Measurements from ENCODE around the gene LRRN2. TPM values are rescaled to one million over a fixed set of nuclear protein-coding genes. Genes with fewer than 3 reads are reported as not detected.

The LRRN2 gene
- polyA plus RNA-seq, 2 of the 4 experiments (the other 2 are of a cell fraction), result 3.6 to 6.6 TPM

DNA sequence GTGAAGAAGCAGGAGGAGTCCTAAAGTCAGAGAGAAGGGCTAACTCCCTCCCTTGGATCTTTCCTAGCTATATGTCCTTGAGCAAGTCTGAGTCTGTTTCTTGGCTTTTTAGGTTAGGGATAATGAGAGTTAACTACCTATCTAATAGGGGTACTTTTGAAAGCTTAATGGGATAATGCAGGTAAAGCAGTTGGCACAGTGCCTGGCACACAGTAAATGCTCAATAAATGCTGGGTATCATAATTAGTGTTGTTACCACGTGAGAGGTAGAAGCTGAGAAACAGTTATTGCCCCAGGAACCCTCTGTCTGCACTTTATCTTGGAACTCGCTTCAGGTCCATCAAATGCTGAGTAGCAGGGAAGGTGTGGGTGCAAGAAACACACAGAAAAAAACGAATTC, 5.5 kb downstream of the LRRN2 start:
- POLR2A ChIA-PET, result no interaction called here
- FAIRE-seq (no peak), DNase-seq (ENCODE audit: low read depth in 1 of 2, low spot score in 1 of 2) (no peak), ATAC-seq (no peak)
- Histone ChIP-seq H3K4me1 (peaks cover 9% of the 10 kb centered on the region), H3K27ac (no peak overlapping the region), H3K9me3 (no peaks in the 10 kb centered on the region), H3K4me3 (no peak overlapping the region), H3K4me2 (no peak overlapping the region)
- TF ChIP-seq SMC3 (IDR thresholded peaks at IDR 0.05) (no peak), EP300 (IDR thresholded peaks at IDR 0.05) (no peak), RNF2 (IDR thresholded peaks at IDR 0.05; ENCODE audit: borderline replicate concordance, low read depth) (no peak), KDM5A (IDR thresholded peaks at IDR 0.05) (no peak), HOXB5 (CRISPR knock-in tag; IDR thresholded peaks at IDR 0.05) (no peak), SREBF2 (IDR thresholded peaks at IDR 0.05) (no peak), NPAS2 (CRISPR knock-in tag; IDR thresholded peaks at IDR 0.05; ENCODE audit: borderline replicate concordance) (no peak), ESRRA (IDR thresholded peaks at IDR 0.05; ENCODE audit: borderline replicate concordance, low read length) (no peak), ZFP36 (IDR thresholded peaks at IDR 0.05; ENCODE audit: borderline replicate concordance, partially characterized antibody) (no peak), EHF (CRISPR knock-in tag; IDR thresholded peaks at IDR 0.05) (no peak), RFX5 (IDR thresholded peaks at IDR 0.05) (no peak), NR3C1 (IDR thresholded peaks at IDR 0.05) (no peak), FOXS1 (CRISPR knock-in tag; IDR thresholded peaks at IDR 0.05) (no peak), JUNB (IDR thresholded peaks at IDR 0.05) (no peak), JUN (IDR thresholded peaks at IDR 0.05) (no peak)
- TF ChIP-seq, protein P1, sequence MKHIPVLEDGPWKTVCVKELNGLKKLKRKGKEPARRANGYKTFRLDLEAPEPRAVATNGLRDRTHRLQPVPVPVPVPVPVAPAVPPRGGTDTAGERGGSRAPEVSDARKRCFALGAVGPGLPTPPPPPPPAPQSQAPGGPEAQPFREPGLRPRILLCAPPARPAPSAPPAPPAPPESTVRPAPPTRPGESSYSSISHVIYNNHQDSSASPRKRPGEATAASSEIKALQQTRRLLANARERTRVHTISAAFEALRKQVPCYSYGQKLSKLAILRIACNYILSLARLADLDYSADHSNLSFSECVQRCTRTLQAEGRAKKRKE (CRISPR knock-in tag; IDR thresholded peaks at IDR 0.05; ENCODE audit: low read depth), result no peak
- TF ChIP-seq, protein P2, sequence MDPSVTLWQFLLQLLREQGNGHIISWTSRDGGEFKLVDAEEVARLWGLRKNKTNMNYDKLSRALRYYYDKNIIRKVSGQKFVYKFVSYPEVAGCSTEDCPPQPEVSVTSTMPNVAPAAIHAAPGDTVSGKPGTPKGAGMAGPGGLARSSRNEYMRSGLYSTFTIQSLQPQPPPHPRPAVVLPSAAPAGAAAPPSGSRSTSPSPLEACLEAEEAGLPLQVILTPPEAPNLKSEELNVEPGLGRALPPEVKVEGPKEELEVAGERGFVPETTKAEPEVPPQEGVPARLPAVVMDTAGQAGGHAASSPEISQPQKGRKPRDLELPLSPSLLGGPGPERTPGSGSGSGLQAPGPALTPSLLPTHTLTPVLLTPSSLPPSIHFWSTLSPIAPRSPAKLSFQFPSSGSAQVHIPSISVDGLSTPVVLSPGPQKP (IDR thresholded peaks at IDR 0.05; ENCODE audit: low read depth, low read length), result no peak
- TF ChIP-seq, protein P3, sequence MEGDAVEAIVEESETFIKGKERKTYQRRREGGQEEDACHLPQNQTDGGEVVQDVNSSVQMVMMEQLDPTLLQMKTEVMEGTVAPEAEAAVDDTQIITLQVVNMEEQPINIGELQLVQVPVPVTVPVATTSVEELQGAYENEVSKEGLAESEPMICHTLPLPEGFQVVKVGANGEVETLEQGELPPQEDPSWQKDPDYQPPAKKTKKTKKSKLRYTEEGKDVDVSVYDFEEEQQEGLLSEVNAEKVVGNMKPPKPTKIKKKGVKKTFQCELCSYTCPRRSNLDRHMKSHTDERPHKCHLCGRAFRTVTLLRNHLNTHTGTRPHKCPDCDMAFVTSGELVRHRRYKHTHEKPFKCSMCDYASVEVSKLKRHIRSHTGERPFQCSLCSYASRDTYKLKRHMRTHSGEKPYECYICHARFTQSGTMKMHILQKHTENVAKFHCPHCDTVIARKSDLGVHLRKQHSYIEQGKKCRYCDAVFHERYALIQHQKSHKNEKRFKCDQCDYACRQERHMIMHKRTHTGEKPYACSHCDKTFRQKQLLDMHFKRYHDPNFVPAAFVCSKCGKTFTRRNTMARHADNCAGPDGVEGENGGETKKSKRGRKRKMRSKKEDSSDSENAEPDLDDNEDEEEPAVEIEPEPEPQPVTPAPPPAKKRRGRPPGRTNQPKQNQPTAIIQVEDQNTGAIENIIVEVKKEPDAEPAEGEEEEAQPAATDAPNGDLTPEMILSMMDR (IDR thresholded peaks at IDR 0.05), result no peak
- TF ChIP-seq, protein P4, sequence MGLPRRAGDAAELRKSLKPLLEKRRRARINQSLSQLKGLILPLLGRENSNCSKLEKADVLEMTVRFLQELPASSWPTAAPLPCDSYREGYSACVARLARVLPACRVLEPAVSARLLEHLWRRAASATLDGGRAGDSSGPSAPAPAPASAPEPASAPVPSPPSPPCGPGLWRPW (IDR thresholded peaks at IDR 0.05), result no peak
- 53% methylated on average over 3 of the region's 3 CpGs for WGBS (ENCODE audit: missing lambda C conversion rate)
- CTCF ChIA-PET, result interaction anchor here (1.0 to 2.5 kb wide), 6 partner anchors 67 to 127 kb away, joined by 3 to 8 read pairs (median 4); no protein-coding TSS in a partner anchor

DNA sequence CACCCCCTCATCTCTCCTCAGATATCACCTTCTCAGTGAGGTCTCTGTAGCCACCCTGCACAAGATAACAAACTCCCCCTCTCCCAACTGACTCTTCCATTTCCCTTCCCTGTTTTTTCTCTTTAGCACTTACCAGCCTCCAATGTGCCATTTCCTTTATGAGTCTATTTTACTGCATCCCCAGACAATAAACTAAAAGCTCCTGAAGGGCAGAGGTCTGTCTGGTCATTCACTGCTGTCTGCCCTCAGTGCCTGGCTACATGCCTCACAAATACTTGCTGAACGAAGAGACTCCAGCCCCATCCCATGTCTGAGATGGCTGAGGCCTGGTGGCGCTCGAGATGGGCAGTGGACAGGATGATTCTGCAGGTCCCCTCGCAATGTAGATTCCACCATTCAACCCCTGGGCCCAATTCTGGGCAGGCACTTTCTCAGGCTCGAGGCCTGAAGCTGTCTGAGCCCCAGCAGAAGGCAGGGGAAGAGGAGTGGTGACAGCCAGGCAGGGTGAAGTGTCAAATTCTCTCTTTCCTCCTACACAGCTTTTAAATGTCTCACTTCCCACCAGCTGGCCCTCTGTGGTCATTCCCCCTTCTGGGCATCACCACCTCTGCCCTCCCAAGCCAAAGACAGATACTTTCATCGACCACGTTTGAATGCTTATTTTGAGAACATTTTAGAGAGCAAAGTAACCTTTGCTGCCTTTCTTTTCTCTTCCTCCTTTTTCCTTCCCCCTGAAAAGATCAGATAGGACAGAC, 6.6 kb downstream of the LRRN2 start:
- DNase-seq (ENCODE audit: low read depth in 1 of 2, low spot score in 1 of 2) (no peak), FAIRE-seq (no peak), ATAC-seq (no peak)
- Histone ChIP-seq H3K4me1 (peaks cover 2% of the 10 kb centered on the region; the same call in 2 of the 3 replicates), H3K4me2 (no peak overlapping the region), H3K9me3 (no peaks in the 10 kb centered on the region), H3K27ac (no peak overlapping the region), H3K4me3 (no peak overlapping the region)
- POLR2A ChIA-PET, result no interaction called here
- CTCF ChIA-PET, result interaction anchor here (0.8 to 1.9 kb wide), 9 partner anchors 9 to 128 kb away, joined by 3 to 9 read pairs (median 4); no protein-coding TSS in a partner anchor
- no peak for TF ChIP-seq CBX2 (IDR thresholded peaks at IDR 0.05; ENCODE audit: borderline replicate concordance, low read depth)
- TF ChIP-seq, protein P4 (IDR thresholded peaks at IDR 0.05), result no peak
- no peak for TF ChIP-seq CHD2 (IDR thresholded peaks at IDR 0.05; ENCODE audit: low read length, partially characterized antibody)
- no peak for TF ChIP-seq GATA3 (IDR thresholded peaks at IDR 0.05; ENCODE audit: borderline replicate concordance)
- TF ChIP-seq, protein P5, sequence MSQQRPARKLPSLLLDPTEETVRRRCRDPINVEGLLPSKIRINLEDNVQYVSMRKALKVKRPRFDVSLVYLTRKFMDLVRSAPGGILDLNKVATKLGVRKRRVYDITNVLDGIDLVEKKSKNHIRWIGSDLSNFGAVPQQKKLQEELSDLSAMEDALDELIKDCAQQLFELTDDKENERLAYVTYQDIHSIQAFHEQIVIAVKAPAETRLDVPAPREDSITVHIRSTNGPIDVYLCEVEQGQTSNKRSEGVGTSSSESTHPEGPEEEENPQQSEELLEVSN (IDR thresholded peaks at IDR 0.05; ENCODE audit: borderline replicate concordance, low read depth), result no peak
- no peak for TF ChIP-seq ZSCAN20 (CRISPR knock-in tag; IDR thresholded peaks at IDR 0.05)
- TF ChIP-seq HOXA7 (CRISPR knock-in tag; IDR thresholded peaks at IDR 0.05), result no peak
- WGBS (ENCODE audit: missing lambda C conversion rate), result 84% methylated on average over 7 of the region's 7 CpGs

All from A549 (cell line).